Immature natural killer cell (primary cell): ENCODE results near the gene RALGPS1. TPM values are rescaled to one million over a fixed set of nuclear protein-coding genes. Genes with fewer than 3 reads are reported as not detected.
A peak's percentile ranks its signal among the peaks of the same experiment; 100 is the strongest.
"Not testable (repeated sequence)": the region's sequence is repeated elsewhere in the genome, so short reads cannot be mapped to it uniquely, and the experiment has no call there.

ENCODE experiments used
- DNase-seq, 3 donors: peaks; one replicate each; pipeline ENCODE4 v3.0.0; 2022; ENCODE audit warnings: mixed read lengths in 1 of 3
- H3K27ac Mint-ChIP-seq, 6 donors: one replicate each; pipeline ENCODE4 v1.8.0; 2020; ENCODE audit warnings: mixed read lengths in 6 of 6, mild to moderate bottlenecking in 5 of 6, inconsistent platforms in 4 of 6, moderate library complexity in 3 of 6
- H3K27me3 Mint-ChIP-seq, 3 donors: one replicate each; pipeline ENCODE4 v1.8.0; 2020 to 2021; ENCODE audit warnings: low read depth in 3 of 3, mild to moderate bottlenecking in 3 of 3, mixed read lengths in 3 of 3, moderate library complexity in 3 of 3, inconsistent platforms in 1 of 3
- H3K36me3 Mint-ChIP-seq, 3 donors: one replicate each; pipeline ENCODE4 v1.8.0; 2020; ENCODE audit warnings: mixed read lengths in 3 of 3, inconsistent platforms in 2 of 3, mild to moderate bottlenecking in 2 of 3
- H3K4me1 Mint-ChIP-seq, 2 donors: one replicate each; pipeline ENCODE4 v1.8.0; 2020; ENCODE audit warnings: inconsistent platforms in 2 of 2, mild to moderate bottlenecking in 2 of 2, mixed read lengths in 2 of 2, moderate library complexity in 1 of 2
- H3K4me3 Mint-ChIP-seq, 5 donors: one replicate each; pipeline ENCODE4 v1.8.0; 2020; ENCODE audit warnings: mild to moderate bottlenecking in 5 of 5, mixed read lengths in 5 of 5, inconsistent platforms in 3 of 5, moderate library complexity in 3 of 5
- H3K9me3 Mint-ChIP-seq, 6 donors: one replicate each; pipeline ENCODE4 v1.8.0; 2020; ENCODE audit warnings: mild to moderate bottlenecking in 6 of 6, mixed read lengths in 6 of 6, inconsistent platforms in 4 of 6, moderate library complexity in 3 of 6
- polyA plus RNA-seq, 3 donors: library from polyadenylated mRNA; unstranded; fragments of 300-500 nt; fragmentation: Illumina TruSeq; gene quantifications; one replicate each; pipeline ENCODE4 v1.2.3, GENCODE V29; 2021

The RALGPS1 gene
- polyA plus RNA-seq, 3 donors from 2014 or later, result 2.6 to 3.4 (median 2.9) TPM

DNA sequence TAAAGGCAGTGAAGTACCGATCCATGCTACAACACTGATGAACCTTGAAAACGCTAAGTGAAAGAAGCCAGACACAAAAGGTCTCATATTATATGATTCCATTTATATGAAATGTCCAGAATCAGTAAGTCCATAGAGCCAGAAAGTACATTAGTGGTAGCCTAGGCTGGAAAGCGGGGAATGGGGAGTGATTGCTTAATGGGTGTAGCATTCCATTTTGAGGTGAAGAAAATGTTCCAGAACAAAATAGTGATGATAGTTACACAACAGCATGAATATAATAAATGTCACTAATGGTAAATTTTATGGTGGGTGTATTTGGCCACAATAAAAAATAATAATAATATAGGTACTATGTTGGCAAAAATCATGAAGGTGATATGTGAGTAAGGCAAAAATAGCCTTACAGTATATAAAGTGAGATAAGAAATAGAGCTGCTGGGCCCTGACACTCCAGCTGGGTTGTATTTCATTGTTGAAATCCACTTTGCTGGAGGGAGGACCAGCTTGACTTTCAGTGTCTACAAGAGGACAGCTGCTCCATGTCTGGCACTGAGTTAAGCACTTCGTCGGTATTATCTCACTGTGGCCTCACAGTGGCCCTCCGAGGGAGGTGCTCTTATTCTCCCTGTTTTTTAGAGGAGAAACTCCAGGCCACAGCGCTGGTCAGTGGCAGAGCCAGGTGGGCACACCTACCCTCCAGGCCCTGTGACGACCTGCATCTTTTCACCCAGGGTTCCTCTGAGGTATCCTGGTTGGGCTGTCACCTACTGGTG is 230.3 kb downstream of the RALGPS1 start:
- H3K4me1 Mint-ChIP-seq, result no peaks in the 10 kb centered on the region
- DNase-seq, result no peak
- peaks cover 0 to 3% (median 0%) of the 10 kb centered on the region in 3 donors for H3K36me3 Mint-ChIP-seq
- H3K27me3 Mint-ChIP-seq, result peaks cover 0 to 4% (median 4%) of the 10 kb centered on the region in 3 donors
- H3K4me3 Mint-ChIP-seq, result no peak overlapping the region
- peak overlapping the region in 1 of 6 donors; percentile 9 for H3K27ac Mint-ChIP-seq
- H3K9me3 Mint-ChIP-seq, result no peaks in the 10 kb centered on the region

DNA sequence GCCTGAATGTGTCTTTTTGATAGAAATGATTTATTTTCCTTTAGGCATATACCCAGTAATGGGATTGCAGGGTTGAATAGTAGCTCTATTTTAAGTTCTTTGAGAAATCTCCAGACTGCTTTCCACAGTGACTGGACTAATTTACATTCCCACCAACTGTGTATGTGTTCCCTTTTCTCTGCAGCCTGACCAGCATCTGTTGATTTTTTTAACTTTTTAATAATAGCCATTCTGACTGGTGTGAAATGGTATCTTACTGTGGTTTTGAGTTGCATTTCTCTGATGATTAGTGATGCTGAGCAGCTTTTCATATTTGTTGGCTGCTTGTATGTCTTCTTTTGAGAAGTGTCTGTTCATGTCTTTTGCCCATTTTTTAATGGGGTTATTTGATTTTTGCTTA is 232.3 kb downstream of the RALGPS1 start:
- H3K4me1 Mint-ChIP-seq, DNase-seq, H3K36me3 Mint-ChIP-seq, H3K4me3 Mint-ChIP-seq, H3K9me3 Mint-ChIP-seq, H3K27me3 Mint-ChIP-seq, H3K27ac Mint-ChIP-seq: not testable (repeated sequence)

DNA sequence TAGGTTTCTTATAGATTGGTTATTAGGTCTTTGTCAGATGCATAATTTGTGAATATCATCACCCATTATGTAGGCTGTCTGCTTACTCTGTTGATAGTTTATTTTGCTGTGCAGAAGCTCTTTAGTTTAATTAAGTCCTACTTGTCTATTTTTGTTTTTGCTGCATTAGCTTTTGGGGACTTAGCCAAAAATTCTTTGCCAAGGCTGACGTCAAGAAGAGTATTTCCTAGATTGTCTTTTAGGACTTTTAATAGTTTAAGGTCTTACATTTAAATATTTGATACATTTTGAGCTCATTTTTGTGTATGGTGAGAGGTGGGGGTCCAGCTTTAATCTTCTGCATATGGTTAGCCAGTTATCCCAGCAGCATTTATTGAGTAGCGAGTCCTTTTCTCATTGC is 232.7 kb downstream of the RALGPS1 start:
- Mint-ChIP-seq H3K27ac (no peak overlapping the region), H3K36me3 (no peaks in the 10 kb centered on the region), H3K27me3 (peaks cover 2 to 4% (median 2%) of the 10 kb centered on the region in 3 donors), H3K9me3 (no peaks in the 10 kb centered on the region), H3K4me3 (no peak overlapping the region), H3K4me1 (no peaks in the 10 kb centered on the region)
- DNase-seq, result no peak

DNA sequence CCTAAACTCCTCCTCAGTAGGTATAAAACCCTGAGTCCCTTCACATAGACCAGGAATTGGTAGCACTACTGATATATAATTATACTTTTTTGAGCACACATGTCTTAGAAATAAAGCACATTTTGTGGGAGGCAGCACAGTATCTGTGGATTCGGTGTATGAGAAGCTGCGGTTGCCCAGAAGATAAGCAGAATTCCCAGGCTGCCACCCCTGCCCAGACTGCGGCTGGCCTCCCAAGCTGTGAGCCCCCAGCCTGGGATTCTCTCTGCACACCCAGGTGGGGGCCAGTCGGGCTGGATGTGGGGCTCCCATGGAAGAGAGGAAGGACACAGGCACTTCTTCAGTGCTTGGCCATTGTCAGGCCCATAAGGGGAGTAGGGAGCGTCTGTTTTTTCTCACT is 233.4 kb downstream of the RALGPS1 start:
- Mint-ChIP-seq H3K27ac (no peak overlapping the region), H3K4me1 (no peaks in the 10 kb centered on the region), H3K27me3 (peaks cover 2 to 4% (median 2%) of the 10 kb centered on the region in 3 donors), H3K9me3 (no peaks in the 10 kb centered on the region), H3K36me3 (no peaks in the 10 kb centered on the region), H3K4me3 (no peak overlapping the region)
- no peak for DNase-seq

DNA sequence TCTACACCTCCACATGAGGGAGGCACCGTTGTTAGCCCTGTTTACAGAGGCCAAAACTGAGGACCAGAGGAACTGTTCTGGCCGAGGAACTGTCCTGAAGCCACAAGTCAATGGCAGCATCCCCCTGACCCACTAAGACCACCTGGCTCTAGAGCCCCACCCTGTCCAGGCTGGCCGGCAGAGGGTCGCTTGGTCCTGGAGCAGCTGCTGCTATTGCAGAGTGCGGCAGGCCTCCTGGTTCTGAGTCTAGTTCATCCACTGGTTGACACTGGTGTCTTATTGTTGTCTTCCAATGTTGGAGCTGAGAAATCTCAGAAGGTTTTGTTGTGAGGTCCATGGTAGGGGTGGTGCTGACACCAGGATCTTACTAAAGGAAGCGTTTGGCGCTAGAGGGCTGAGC is 234.4 kb downstream of the RALGPS1 start:
- Mint-ChIP-seq H3K4me1 (no peaks in the 10 kb centered on the region), H3K27me3 (peaks cover under 1 to 4% (median 2%) of the 10 kb centered on the region in 3 donors), H3K4me3 (no peak overlapping the region), H3K36me3 (no peaks in the 10 kb centered on the region), H3K9me3 (no peaks in the 10 kb centered on the region), H3K27ac (no peak overlapping the region)
- DNase-seq, result no peak

DNA sequence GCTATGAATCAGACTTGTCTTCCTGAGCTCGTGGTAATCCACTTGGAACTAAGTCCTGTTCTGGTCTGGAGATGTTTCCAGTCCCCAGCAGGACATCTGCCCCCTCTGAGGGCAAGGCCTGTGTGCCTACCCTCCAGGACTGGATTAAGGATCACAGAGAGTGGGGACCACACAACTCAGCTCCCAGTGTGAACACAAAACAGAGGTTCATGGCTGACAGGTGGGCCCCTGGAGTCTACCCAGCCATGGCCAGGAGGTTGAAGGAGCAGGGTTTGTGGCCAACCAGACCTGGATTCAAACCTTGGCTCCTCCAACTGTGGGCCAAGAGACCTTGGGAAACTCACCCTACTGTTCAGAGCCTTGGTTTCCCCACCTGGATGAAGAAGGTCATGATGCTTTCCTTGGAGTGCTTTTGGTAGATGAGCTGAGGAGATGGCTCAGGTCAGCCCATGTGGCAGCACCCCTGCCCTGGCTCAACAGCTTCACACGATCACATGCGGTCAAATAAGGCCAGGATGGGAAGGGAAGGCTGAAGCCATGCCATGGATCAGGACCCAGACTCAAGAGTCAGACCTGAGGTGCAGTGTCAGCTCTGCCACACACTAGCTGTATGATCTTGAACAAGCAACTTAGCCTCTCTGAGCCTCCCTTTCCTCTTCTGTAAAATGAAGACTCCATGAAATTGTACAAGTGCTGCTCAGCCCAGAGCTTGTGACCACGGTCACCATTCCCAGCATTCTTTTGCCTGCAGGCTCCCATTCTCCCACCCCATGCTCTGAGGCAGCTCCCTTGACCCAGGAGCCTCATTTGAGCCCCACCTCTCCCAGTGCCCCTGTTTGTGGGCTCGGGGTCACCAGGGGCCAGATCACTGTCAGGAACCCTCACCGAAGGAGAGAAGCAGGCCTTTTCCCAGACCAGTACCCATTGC is 235.1 kb downstream of the RALGPS1 start:
- Mint-ChIP-seq H3K4me3 (no peak overlapping the region), H3K27ac (no peak overlapping the region), H3K4me1 (no peaks in the 10 kb centered on the region), H3K27me3 (peaks cover under 1 to 4% (median 2%) of the 10 kb centered on the region in 3 donors), H3K9me3 (no peaks in the 10 kb centered on the region), H3K36me3 (no peaks in the 10 kb centered on the region)
- no peak for DNase-seq

DNA sequence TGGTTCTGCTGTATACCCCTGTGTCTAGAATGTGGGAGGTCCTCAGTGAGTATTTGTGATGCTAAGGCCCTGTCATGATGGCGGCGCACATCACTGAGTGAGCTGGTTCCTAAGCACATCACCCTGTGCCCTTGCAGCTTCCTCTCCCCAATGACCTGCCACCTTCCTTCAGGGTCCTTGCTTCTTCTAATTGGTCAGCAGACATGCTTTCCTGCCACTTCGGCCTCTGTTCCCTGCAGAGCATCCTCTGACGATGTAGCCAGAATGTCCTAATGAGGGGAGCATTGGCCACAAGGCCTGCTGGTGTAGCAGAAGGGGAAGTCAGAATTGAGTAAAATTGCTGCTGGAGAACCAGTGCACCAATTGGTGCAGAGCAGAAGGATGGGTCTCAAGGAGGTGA is 238.9 kb downstream of the RALGPS1 start:
- H3K4me3 Mint-ChIP-seq, result no peak overlapping the region

DNA sequence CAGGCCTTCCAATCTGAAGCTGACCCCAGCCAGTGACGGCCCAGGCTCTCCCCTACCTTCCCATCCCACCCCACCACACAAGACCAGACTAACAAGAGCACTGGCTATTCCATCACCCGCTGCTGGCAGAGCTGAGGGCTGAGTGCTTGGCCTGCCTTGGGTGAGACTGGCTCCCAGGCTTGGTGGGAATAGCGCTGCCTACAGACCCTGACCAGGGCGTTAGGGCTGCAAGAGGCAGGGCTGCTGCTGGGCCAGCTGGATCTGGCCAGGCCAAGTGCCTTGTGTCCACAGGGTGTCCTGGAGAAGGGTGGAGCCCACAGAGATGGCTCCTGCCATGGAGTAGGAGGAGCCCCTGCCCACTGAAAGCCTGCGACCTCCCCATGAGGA is 239.4 kb downstream of the RALGPS1 start:
- Mint-ChIP-seq H3K27me3 (peaks cover 0 to 2% (median 2%) of the 10 kb centered on the region in 3 donors), H3K4me3 (no peak overlapping the region), H3K4me1 (no peaks in the 10 kb centered on the region), H3K36me3 (no peaks in the 10 kb centered on the region), H3K9me3 (no peaks in the 10 kb centered on the region), H3K27ac (no peak overlapping the region)
- no peak for DNase-seq

More for the DNA sequence above, 238.9 kb downstream of the RALGPS1 start:
- Mint-ChIP-seq H3K36me3 (no peaks in the 10 kb centered on the region), H3K27me3 (peaks cover 0 to 2% (median 2%) of the 10 kb centered on the region in 3 donors), H3K4me1 (no peaks in the 10 kb centered on the region), H3K9me3 (no peaks in the 10 kb centered on the region), H3K27ac (no peak overlapping the region)
- DNase-seq, result no peak

DNA sequence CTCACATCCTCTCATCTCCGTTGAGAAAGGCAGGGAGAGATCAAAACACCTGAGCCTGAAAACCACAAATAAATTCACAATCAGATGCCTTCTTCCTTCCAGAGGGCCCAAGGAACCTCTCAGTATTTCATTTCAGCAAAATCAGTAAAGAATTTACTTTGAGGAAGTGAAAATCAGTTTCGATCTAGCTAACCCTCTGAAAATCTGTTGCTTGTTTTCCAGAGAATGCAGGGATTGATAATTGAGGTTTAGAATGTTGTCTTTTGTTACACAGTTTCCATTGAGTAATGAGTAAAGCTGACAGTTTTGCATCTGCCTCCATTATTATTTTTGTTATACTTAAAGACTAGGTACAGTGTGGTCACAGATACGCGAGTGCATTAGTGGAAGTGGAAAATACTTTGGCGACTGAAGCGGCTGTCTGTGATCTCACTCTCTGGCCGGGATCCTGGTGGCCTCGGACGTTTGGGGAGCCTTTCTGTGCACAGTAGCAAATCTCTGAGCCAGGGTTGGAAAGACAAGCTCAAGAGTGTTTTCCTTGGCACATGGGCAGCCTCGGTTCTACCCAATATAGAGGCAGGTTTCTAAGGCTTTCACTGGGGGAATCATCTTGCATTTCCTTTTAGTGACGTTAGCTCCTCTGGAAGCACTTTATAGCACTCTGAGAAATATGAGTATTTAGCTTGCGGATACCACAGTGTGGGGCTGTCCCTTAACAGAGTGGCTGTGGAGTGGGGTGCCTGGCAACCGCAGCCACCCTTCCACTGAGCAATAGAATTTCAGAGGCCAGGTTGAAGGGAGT is 240.0 kb downstream of the RALGPS1 start:
- peaks cover 0 to 2% (median 2%) of the 10 kb centered on the region in 3 donors for H3K27me3 Mint-ChIP-seq
- H3K36me3 Mint-ChIP-seq, result no peaks in the 10 kb centered on the region
- no peak overlapping the region for H3K27ac Mint-ChIP-seq
- no peaks in the 10 kb centered on the region for H3K9me3 Mint-ChIP-seq
- no peak overlapping the region for H3K4me3 Mint-ChIP-seq
- H3K4me1 Mint-ChIP-seq, result no peaks in the 10 kb centered on the region
- DNase-seq, result no peak

DNA sequence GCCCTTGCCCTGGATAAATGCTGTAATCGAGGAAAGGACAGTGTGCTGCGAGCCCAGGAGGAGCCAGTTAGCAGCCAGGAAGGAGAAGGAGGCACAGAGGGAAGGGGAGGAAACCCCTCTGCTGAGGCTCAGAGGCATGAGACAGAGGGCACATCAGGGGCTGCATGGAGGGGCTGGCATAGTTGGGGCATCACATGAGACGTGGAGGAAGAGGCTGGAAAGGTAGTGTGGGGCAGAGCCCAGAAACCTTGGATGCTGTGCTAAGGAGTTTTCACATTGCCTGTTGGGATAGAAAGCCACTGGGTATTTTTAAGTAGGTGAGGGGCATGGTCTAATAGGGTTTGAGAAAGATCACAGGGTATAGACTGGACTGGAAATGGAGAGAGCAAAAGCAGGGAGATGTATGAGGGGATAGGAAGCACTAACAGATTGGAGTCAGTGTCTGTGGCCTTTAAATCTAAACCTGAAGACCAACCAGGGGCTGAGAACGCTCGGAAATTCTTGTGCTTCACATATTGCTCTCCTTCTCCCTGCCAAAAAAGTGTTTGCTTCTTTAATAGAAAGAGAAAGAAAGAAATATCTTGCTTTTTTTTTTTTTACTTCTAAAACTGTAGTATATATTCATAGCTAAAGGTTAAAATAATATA is 240.9 kb downstream of the RALGPS1 start:
- Mint-ChIP-seq H3K36me3 (no peaks in the 10 kb centered on the region), H3K27ac (no peak overlapping the region), H3K4me3 (no peak overlapping the region), H3K4me1 (no peaks in the 10 kb centered on the region), H3K27me3 (peaks cover 0 to 2% (median 0%) of the 10 kb centered on the region in 3 donors), H3K9me3 (no peaks in the 10 kb centered on the region)
- no peak for DNase-seq

DNA sequence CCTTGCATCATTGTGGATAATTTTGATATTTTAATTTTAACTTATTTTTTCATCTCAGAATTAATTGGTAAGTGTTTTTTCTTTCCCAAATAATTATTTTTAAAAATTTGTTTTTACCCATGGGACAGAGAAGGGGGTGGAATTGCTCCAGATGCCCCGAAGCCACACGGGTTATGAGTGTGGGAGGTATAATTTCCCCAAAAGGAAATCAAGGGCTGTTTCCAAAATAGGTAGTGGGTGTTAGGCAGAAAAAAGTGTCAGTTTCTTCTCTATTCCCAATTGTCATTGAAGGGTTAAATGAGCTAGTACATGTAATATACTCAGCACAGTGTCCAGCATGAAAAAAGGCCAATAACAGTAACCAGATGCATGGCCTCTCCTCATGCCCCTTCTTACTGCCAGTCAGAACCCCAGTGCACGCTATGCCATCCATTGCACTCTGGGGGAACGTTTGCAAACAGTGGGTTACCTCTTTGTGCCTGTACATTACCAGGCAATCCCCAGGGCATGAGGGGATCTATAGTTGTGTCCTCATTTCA is 244.3 kb downstream of the RALGPS1 start:
- H3K4me3 Mint-ChIP-seq, result no peak overlapping the region

DNA sequence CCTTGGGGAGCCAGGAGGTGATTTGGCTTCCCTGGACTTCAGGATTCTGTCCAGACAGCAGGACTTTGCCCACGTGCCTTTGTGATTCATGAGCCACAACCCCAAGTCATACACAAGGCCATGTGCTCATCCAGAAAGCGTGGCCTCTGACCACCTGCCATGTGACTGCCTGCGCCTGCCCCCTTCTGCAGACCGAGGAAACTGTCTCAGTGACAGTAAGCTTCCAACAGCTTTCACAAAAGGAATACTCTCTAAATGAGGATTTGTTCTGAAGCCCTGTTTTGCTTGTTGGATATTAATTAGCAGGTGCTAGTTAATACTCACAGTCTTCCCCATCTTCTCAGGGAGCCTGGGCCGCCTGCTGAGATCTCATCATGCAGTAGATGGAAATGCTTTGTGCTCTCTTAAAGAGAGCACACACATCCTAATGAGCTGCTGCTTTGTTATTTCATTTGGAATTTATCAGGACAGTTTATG is 244.8 kb downstream of the RALGPS1 start:
- Mint-ChIP-seq H3K27ac (no peak overlapping the region), H3K4me1 (no peaks in the 10 kb centered on the region), H3K36me3 (peaks cover 0 to 3% (median 0%) of the 10 kb centered on the region in 3 donors)

More for the DNA sequence above, 244.3 kb downstream of the RALGPS1 start:
- no peaks in the 10 kb centered on the region for H3K9me3 Mint-ChIP-seq
- H3K27ac Mint-ChIP-seq, result no peak overlapping the region
- H3K36me3 Mint-ChIP-seq, result peaks cover 0 to 3% (median 0%) of the 10 kb centered on the region in 3 donors
- no peaks in the 10 kb centered on the region for H3K4me1 Mint-ChIP-seq
- peaks cover 0 to 2% (median 0%) of the 10 kb centered on the region in 3 donors for H3K27me3 Mint-ChIP-seq
- no peak for DNase-seq

More for the DNA sequence above, 244.8 kb downstream of the RALGPS1 start:
- H3K9me3 Mint-ChIP-seq, result no peaks in the 10 kb centered on the region
- no peak for DNase-seq
- H3K27me3 Mint-ChIP-seq, result peaks cover 0 to 2% (median 0%) of the 10 kb centered on the region in 3 donors
- H3K4me3 Mint-ChIP-seq, result no peak overlapping the region
